HL-60 (cell line): ENCODE data around the gene MLST8.

Source experiments
- DNase-seq, 2 experiments: peaks; one replicate each; pipeline ENCODE4 v3.0.0-alpha.2; 2010 to 2020; ENCODE audit warnings: low read depth in 1 of 2, low spot score in 1 of 2
- H3K27ac ChIP-seq: fragments of 250-450 bp; sonication (Bioruptor Pico); replicated peaks from 2 replicates; pipeline ENCODE4 v1.5.1; 2020; ENCODE audit warnings: mild to moderate bottlenecking, moderate library complexity
- H3K27me3 ChIP-seq: fragments of 250-450 bp; sonication (Bioruptor Pico); 2 replicates; pipeline ENCODE4 v1.5.1; 2021; ENCODE audit warnings: mild to moderate bottlenecking, moderate library complexity; ENCODE audit not compliant: insufficient read depth, poor library complexity, severe bottlenecking
- H3K4me3 ChIP-seq: replicated peaks from 2 replicates; pipeline ENCODE4 v1.5.1; 2011; ENCODE audit warnings: mild to moderate bottlenecking, control low read depth, low read length; ENCODE audit not compliant: insufficient read depth
- CTCF ChIP-seq: IDR thresholded peaks from one replicate; pipeline ENCODE4 v1.5.1; 2011; ENCODE audit warnings: low read length, control low read depth, inconsistent platforms; ENCODE audit not compliant: insufficient read depth
- GABPA ChIP-seq: IDR thresholded peaks from 2 replicates; pipeline ENCODE4 v1.6.1; 2012; ENCODE audit warnings: low read depth
- POLR2AphosphoS5 ChIP-seq: IDR thresholded peaks from 2 replicates; pipeline ENCODE4 v1.6.1; 2012; ENCODE audit warnings: low read depth
- REST ChIP-seq: IDR thresholded peaks from 2 replicates; pipeline ENCODE4 v1.6.1; 2012; ENCODE audit warnings: low read depth; ENCODE audit not compliant: insufficient replicate concordance
- SPI1 ChIP-seq: IDR thresholded peaks from 2 replicates; pipeline ENCODE4 v1.6.1; 2012; ENCODE audit warnings: low read depth, mild to moderate bottlenecking, borderline replicate concordance

Gene MLST8

GRCh38 chr16:2177561-2177960 is 27.7 kb upstream of the MLST8 start:
- Histone ChIP-seq H3K27ac (no peak overlapping the region), H3K27me3 (no peaks in the 10 kb centered on the region), H3K4me3 (no peak overlapping the region)
- no peak for DNase-seq
- TF ChIP-seq POLR2AphosphoS5, result 0 out of 2 replicates have a peak, but pooled peaks have one; percentile 11
- TF ChIP-seq CTCF, result no peak

GRCh38 chr16:2178321-2179106 is 26.7 kb upstream of the MLST8 start:
- TF ChIP-seq REST (no peak), GABPA (no peak), SPI1 (no peak), POLR2AphosphoS5 (no peak), CTCF (no peak)
- DNase-seq, result no peak
- H3K4me3 ChIP-seq, result no peak overlapping the region
- H3K27me3 ChIP-seq, result no peaks in the 10 kb centered on the region
- no peak overlapping the region for H3K27ac ChIP-seq

- TF ChIP-seq POLR2AphosphoS5 (no peak), GABPA (no peak), REST (no peak), CTCF (no peak), SPI1 (no peak)
- no peak for DNase-seq
- Histone ChIP-seq H3K4me3 (no peak overlapping the region), H3K27ac (no peak overlapping the region), H3K27me3 (no peaks in the 10 kb centered on the region)
Measured at GRCh38 chr16:2179107-2179501, 26.1 kb upstream of the MLST8 start.

- DNase-seq, result no peak
- Histone ChIP-seq H3K4me3 (no peak overlapping the region), H3K27me3 (no peaks in the 10 kb centered on the region), H3K27ac (no peak overlapping the region)
- no peak for TF ChIP-seq POLR2AphosphoS5
- no peak for TF ChIP-seq REST
- TF ChIP-seq SPI1, result no peak
- TF ChIP-seq CTCF, result no peak
- no peak for TF ChIP-seq GABPA
Measured at GRCh38 chr16:2179576-2179975, 25.7 kb upstream of the MLST8 start.
